Measurements from ENCODE around the gene COL5A1.

The COL5A1 gene

DNA sequence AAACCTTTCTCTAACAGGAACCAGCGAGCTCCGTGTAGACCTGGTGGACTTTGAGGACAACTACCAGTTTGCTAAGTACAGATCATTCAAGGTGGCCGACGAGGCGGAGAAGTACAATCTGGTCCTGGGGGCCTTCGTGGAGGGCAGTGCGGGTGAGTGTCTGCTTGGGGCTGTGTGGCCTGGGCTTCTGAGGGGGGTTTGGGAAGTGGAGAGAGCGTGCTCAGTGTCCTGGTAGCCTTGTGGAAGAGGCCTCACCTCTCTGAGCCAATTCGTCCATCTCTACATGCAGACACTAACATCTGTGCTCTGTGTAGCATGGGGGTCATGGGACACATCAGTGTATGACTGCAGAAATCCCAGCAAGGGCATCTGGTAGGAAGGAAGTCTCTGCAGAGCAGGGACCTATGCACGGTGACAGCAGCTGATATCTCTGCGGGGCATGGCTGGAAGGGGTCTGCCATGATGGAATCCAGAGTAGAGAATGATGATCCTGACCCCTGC lies 244.9 kb downstream of the COL5A1 start:
- no peak for DNase-seq

DNA sequence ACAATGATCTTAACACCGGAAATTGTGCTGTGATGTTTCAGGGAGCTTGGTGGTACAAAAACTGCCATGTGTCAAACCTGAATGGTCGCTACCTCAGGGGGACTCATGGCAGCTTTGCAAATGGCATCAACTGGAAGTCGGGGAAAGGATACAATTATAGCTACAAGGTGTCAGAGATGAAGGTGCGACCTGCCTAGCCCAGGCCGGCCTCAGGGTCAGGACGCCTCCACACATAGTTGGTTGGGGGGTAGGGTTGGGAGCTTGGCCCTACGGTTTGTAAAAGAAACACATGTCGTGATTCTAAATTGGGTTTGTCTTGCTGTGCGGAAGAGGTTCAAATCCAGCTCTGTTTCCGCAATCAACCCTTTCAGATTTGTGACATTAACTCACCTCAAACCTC lies 245.6 kb downstream of the COL5A1 start:
- no peak for DNase-seq

DNA sequence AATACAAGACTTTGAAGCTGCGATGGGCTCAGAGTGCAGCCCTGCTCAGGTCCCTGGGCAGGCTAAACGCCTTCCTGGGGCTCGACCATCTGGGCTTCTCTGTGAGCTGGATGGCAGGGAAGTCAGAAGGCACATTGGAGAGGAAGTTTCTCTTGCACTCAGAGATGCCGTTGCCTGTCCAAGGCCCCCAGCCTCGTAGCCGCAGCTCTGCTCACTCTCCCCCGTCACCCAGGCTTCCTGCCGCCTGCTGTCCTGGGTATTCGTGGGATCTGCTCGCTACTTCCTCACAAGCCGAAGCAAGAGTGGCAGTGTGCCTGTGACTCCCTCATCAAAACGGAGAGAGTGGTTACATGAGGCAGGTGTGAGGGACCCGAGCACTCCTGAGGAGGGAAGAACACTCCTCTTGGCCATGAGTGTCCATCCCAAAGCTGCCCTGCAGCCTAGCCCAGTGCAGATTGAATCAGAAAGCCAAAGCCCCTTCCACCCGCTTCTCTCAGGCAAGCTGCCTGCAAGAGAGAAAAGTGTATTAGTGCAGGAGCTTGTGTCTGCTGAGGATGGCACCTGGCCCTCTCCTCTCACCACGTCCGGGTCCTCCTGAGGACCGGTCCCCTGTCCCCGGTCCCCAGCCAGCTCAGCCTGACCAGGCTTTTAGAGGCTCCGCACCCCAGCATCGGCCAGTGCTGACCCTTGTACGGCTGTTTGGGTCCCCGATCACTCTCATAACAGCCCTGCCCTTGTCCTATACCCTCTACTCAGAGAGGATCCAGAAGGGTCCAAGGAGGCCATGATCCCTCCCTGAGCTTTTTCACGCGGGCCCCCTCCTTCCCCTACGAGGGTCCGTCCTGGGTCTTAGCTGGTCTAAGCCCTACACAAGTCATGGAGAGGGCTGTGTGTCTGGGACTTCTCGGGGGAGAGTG lies 246.3 kb downstream of the COL5A1 start:
- no peak for DNase-seq

DNA sequence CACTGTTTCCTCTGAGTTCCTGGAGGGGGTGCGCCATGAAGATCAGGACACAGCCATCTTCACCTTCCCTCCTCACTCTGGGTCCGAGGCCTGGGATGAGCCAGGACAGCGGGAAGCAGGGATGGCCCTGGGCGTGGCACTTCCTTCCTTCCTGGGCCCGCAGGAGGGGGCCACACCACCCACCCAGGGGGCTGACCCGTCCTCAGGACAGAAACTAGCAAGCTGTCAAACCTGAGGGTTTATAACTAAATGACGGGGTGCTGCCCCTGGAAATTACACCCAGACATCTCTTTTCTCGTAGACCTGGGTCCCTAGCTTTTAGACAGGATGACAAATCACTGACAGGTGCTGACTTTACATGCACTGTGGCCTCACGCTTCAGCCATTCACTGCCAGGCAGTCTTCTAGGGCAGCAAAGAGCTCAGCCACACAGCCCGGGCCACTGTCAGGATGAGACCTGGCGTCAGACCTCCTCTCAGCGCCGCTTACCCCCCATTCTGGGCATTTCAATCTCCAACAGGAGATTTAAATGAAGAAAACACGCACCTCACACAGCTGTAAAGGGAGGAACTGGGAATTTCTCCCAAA lies 247.1 kb downstream of the COL5A1 start:
- DNase-seq = no peak

DNA sequence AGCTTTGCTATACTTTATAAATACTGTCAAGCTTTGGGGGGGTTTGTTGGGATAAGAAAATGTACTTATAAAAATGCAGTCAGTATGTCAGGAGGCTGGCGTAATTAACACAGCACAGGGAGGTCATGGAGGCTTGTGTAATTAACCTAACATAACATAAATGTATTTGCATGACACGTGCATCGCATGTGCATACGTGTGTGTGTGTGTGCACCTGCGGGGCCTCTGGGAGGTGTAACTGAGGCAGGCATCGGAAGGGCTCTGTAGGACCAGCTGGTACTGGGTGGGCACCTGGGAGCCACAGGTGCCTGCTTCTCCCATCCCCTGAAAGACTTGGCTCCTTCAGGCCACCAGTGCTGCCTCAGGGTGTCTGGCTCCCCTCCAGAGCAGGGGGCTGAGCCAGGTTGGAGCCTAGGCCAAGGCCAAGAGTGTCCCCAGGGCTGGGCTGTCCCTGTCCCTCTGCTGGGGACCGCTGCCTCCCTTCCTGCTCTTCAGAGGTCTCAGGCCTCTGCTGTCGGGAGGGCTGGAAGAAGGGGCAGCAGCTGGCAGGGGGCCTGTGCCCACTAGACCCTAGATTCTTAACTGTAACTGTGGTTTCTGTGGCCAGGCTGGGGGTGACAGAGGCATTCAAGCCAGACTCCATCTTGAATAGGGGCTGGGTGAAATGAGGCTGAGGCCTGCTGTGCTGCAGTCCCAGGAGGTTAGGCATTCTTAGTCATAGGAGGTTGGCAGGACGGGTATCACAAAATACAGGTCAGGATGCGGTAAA lies 248.0 kb downstream of the COL5A1 start:
- DNase-seq = no peak

DNA sequence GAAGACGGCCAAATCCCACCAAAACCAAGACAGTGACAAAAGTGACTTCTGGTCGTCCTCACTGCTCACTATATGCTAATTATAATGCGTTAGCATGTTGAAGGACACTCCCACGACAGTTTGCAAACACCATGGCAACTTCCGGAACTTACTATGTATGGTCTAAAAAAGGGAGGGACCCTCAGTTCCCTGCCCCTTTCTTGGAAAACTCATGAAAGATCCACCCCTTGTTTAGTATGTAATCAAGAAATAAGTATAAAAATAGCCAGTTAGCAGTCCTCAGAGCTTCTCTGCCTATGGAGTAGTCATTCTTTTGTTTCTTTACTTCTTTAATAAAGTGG lies 248.5 kb downstream of the COL5A1 start:
- no peak for DNase-seq

DNA sequence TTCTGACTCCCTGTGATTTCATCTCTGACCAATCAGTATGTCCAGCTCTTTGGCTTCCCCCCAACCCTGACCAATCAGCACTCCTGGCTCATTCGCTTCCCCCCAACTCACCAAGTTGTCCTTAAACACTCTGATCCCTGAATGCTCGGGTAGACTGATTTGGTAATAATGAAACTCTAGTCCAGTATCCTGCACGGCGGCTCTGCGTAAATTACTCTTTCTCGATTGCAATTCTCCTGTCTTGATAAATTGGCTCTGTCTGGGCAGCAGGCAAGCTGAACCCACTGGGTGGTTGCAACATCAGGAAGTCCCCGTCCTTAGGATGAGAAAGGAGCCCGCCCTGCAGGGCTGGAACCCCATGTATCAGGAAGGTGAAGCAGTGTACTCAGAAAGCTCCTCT lies 249.4 kb downstream of the COL5A1 start:
- no peak for DNase-seq

DNA sequence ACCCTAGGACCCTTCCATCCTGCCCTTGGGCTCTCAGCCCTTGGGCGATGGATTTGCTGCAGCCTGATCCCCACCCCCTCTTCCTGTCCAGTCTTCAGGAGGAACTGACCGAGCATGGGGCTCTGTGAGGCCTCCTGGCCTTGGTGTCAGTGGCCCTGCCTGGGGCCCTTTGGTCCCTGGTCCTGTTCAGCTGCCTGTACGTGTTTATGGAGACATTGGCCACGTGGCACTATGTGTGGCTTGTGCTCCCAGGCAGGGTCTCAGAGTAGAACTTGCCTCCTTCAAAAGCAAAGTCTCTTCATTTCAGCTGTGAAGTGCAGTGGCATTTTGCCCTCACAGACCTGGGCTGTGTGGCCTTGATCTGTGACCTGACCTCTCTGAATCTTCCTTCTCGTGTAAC lies 250.1 kb downstream of the COL5A1 start:
- no peak for DNase-seq

DNA sequence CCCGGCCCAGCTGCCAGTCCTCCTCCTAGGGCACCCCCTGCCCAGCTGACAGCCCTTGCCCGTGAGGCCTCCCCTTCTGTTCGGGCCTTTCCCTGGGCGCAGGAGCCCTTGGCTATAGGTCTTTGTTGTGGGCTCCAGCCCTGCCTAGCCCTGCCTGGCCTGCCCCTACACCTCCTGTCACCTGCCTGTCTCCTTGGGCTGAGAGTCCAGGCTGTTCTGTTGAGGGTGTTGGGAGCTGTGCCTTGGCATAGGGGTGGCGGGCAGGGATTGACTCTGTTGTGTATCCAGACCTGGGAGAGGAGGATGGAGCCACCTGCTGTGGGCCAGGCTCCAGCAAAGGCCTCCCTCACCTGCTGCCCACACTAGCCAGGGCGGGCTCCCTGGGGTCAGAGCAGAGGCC lies 250.6 kb downstream of the COL5A1 start:
- DNase-seq = no peak

DNA sequence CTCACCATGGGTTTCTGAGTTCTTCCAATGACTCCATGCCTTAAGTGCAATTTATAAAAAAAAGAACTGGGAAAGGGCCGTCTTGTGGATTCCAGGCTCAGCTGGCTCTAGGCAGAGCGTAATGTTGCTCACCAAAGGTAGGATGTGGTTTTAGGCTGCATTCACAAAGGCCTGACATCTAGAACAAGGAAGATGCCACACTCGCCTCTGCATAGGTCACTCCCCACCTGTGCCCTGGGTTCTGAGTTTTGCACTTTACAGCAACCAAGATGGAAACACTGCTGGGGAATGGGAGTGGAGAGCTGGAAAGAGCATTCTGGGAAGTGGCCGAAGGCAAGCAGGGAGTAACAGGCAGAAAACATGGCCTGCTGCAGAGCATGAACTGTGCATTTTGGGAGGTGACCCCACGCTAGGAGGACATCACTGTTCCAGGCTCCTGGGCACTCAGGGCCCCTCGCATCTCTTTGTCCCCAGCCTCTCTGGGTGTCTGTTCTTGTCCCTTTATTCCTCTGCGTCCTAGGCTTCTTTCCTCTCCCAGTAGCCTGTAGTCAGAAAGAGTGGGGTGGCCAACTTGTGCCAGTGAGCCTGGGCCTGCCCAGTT lies 251.3 kb downstream of the COL5A1 start:
- DNase-seq = no peak
